Mammary epithelial cell (primary cell): ENCODE measurements around the gene ALG5.

Experiments used
- CTCF ChIP-seq, 2 donors: IDR thresholded peaks in 1 of 2; conservative IDR thresholded peaks in 1 of 2; 2 replicates each; pipeline ENCODE4 v1.5.1; 2011 to 2012; ENCODE audit warnings: inconsistent platforms in 2 of 2, low read length in 2 of 2, mild to moderate bottlenecking in 2 of 2, control low read depth in 1 of 2, low read depth in 1 of 2; ENCODE audit not compliant: insufficient read depth in 1 of 2; ENCODE audit errors: extremely low read depth in 1 of 2
- EZH2 ChIP-seq: IDR thresholded peaks from 2 replicates; pipeline ENCODE4 v1.6.1; 2012; ENCODE audit warnings: low read length, inconsistent platforms, borderline replicate concordance

DNA sequence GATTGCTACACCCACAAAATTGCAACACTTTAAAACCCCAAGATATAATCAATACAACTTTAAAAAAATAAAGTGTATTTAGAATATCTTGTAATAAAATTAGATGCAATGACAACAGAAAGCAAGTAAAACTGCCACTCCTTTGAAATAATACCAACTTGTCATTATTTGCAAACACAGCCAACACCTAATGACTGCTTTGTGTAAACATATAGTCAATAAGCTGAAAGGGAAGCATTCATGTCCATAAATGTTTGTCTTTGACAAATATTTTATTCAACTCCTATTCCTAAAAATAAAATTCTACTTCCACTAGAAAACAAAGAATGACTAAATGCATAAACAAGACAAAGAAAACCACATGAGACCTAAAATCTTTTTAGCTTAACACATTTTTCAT is 85.7 kb downstream of the ALG5 start:
- no peak for TF ChIP-seq EZH2
- TF ChIP-seq CTCF (conservative IDR thresholded peaks at IDR 0.05 in 1 of 2, IDR thresholded peaks at IDR 0.05 in 1 of 2; ENCODE audit: extremely low read depth in 1 of 2, insufficient read depth in 1 of 2, low read depth in 1 of 2, low read length in 2 of 2) = no peak
